ENCODE measurements around the gene CLIC3. TPM values are rescaled to one million over a fixed set of nuclear protein-coding genes. Genes with fewer than 3 reads are reported as not detected.

CLIC3 gene
- total RNA-seq, 2 donors from 2014 or later = 4.3 to 38.2 TPM

GRCh38 chr9:136971746-136972145, 24.6 kb downstream of the CLIC3 start:
- no peak overlapping the region for H3K4me3 Mint-ChIP-seq
- no peaks in the 10 kb centered on the region for H3K27me3 Mint-ChIP-seq
- no peak for DNase-seq (ENCODE audit: low spot score)
- no peak for ATAC-seq
- no peaks in the 10 kb centered on the region for H3K36me3 Mint-ChIP-seq
- no peaks in the 10 kb centered on the region for H3K9me3 Mint-ChIP-seq
- H3K27ac Mint-ChIP-seq = no peak overlapping the region
- H3K4me1 Mint-ChIP-seq (ENCODE audit: low read depth in 2 of 2) = peaks cover 6 to 13% of the 10 kb centered on the region in 2 donors

GRCh38 chr9:136970361-136970760, 26.0 kb downstream of the CLIC3 start:
- no peaks in the 10 kb centered on the region for H3K36me3 Mint-ChIP-seq
- no peaks in the 10 kb centered on the region for H3K9me3 Mint-ChIP-seq
- ATAC-seq (no peak), DNase-seq (ENCODE audit: low spot score) (no peak)
- H3K27ac Mint-ChIP-seq = no peak overlapping the region
- no peak overlapping the region for H3K4me3 Mint-ChIP-seq
- peaks cover 11 to 14% of the 10 kb centered on the region in 2 donors for H3K4me1 Mint-ChIP-seq (ENCODE audit: low read depth in 2 of 2)
- no peaks in the 10 kb centered on the region for H3K27me3 Mint-ChIP-seq

GRCh38 chr9:136969774-136970173, 26.6 kb downstream of the CLIC3 start:
- no peaks in the 10 kb centered on the region for H3K36me3 Mint-ChIP-seq
- ATAC-seq (no peak), DNase-seq (ENCODE audit: low spot score) (no peak)
- H3K27ac Mint-ChIP-seq = no peak overlapping the region
- H3K4me1 Mint-ChIP-seq (ENCODE audit: low read depth in 2 of 2) = peaks cover 7 to 11% of the 10 kb centered on the region in 2 donors
- no peak overlapping the region for H3K4me3 Mint-ChIP-seq
- H3K9me3 Mint-ChIP-seq = no peaks in the 10 kb centered on the region
- no peaks in the 10 kb centered on the region for H3K27me3 Mint-ChIP-seq

GRCh38 chr9:136969150-136969549, 27.2 kb downstream of the CLIC3 start:
- Mint-ChIP-seq H3K27ac (no peak overlapping the region), H3K27me3 (no peaks in the 10 kb centered on the region), H3K4me1 (ENCODE audit: low read depth in 2 of 2) (peaks cover 7 to 11% of the 10 kb centered on the region in 2 donors), H3K36me3 (no peaks in the 10 kb centered on the region), H3K9me3 (no peaks in the 10 kb centered on the region), H3K4me3 (no peak overlapping the region)
- no peak for ATAC-seq
- DNase-seq (ENCODE audit: low spot score) = no peak

- Mint-ChIP-seq H3K27ac (no peak overlapping the region), H3K4me1 (ENCODE audit: low read depth in 2 of 2) (peaks cover 7 to 11% of the 10 kb centered on the region in 2 donors), H3K9me3 (no peaks in the 10 kb centered on the region), H3K4me3 (no peak overlapping the region), H3K27me3 (no peaks in the 10 kb centered on the region), H3K36me3 (no peaks in the 10 kb centered on the region)
- DNase-seq (ENCODE audit: low spot score) = no peak
- no peak for ATAC-seq
These were observed 27.8 kb downstream of the CLIC3 start for GRCh38 chr9:136968333-136969127.

GRCh38 chr9:136965771-136966484, 30.4 kb downstream of the CLIC3 start:
- ATAC-seq = peak; percentile 39 to 52
- Mint-ChIP-seq H3K9me3 (no peaks in the 10 kb centered on the region), H3K27me3 (no peaks in the 10 kb centered on the region), H3K4me3 (peak overlapping the region; percentile 73), H3K4me1 (ENCODE audit: low read depth in 2 of 2) (peaks cover 19% of the 10 kb centered on the region in 2 donors), H3K27ac (peak overlapping the region; percentile 43 to 91), H3K36me3 (no peaks in the 10 kb centered on the region)
- no peak for DNase-seq (ENCODE audit: low spot score)

GRCh38 chr9:136964833-136965422, 31.4 kb downstream of the CLIC3 start:
- no peaks in the 10 kb centered on the region for H3K9me3 Mint-ChIP-seq
- H3K4me3 Mint-ChIP-seq = no peak overlapping the region
- no peaks in the 10 kb centered on the region for H3K36me3 Mint-ChIP-seq
- H3K27me3 Mint-ChIP-seq = no peaks in the 10 kb centered on the region
- H3K27ac Mint-ChIP-seq = no peak overlapping the region
- ATAC-seq (no peak), DNase-seq (ENCODE audit: low spot score) (no peak)
- peaks cover 22 to 27% of the 10 kb centered on the region in 2 donors for H3K4me1 Mint-ChIP-seq (ENCODE audit: low read depth in 2 of 2)

- DNase-seq (ENCODE audit: low spot score) = no peak
- Mint-ChIP-seq H3K4me3 (no peak overlapping the region), H3K27ac (no peak overlapping the region), H3K4me1 (ENCODE audit: low read depth in 2 of 2) (peaks cover 23 to 27% of the 10 kb centered on the region in 2 donors), H3K27me3 (no peaks in the 10 kb centered on the region), H3K36me3 (no peaks in the 10 kb centered on the region), H3K9me3 (no peaks in the 10 kb centered on the region)
- no peak for ATAC-seq
These were observed 32.1 kb downstream of the CLIC3 start for GRCh38 chr9:136964171-136964689.

- H3K36me3 Mint-ChIP-seq = no peaks in the 10 kb centered on the region
- no peak overlapping the region for H3K27ac Mint-ChIP-seq
- no peak for ATAC-seq
- no peak overlapping the region for H3K4me3 Mint-ChIP-seq
- H3K27me3 Mint-ChIP-seq = no peaks in the 10 kb centered on the region
- peaks cover 23 to 29% of the 10 kb centered on the region in 2 donors for H3K4me1 Mint-ChIP-seq (ENCODE audit: low read depth in 2 of 2)
- no peak for DNase-seq (ENCODE audit: low spot score)
- H3K9me3 Mint-ChIP-seq = no peaks in the 10 kb centered on the region
These were observed 32.6 kb downstream of the CLIC3 start for GRCh38 chr9:136963751-136964150.

- DNase-seq (ENCODE audit: low spot score) (no peak), ATAC-seq (no peak)
- no peaks in the 10 kb centered on the region for H3K9me3 Mint-ChIP-seq
- no peaks in the 10 kb centered on the region for H3K27me3 Mint-ChIP-seq
- no peak overlapping the region for H3K4me3 Mint-ChIP-seq
- no peak overlapping the region for H3K27ac Mint-ChIP-seq
- no peaks in the 10 kb centered on the region for H3K36me3 Mint-ChIP-seq
- peaks cover 23 to 30% of the 10 kb centered on the region in 2 donors for H3K4me1 Mint-ChIP-seq (ENCODE audit: low read depth in 2 of 2)
These were observed 33.0 kb downstream of the CLIC3 start for GRCh38 chr9:136963341-136963740.

GRCh38 chr9:136962701-136963248, 33.6 kb downstream of the CLIC3 start:
- no peak overlapping the region for H3K4me3 Mint-ChIP-seq

GRCh38 chr9:136962163-136962562, 34.2 kb downstream of the CLIC3 start:
- H3K4me3 Mint-ChIP-seq = no peak overlapping the region
- no peaks in the 10 kb centered on the region for H3K9me3 Mint-ChIP-seq
- no peak for DNase-seq (ENCODE audit: low spot score)
- no peak overlapping the region for H3K27ac Mint-ChIP-seq
- no peak for ATAC-seq
- H3K4me1 Mint-ChIP-seq (ENCODE audit: low read depth in 2 of 2) = peaks cover 23 to 39% of the 10 kb centered on the region in 2 donors
- H3K27me3 Mint-ChIP-seq = no peaks in the 10 kb centered on the region
- H3K36me3 Mint-ChIP-seq = no peaks in the 10 kb centered on the region

More at GRCh38 chr9:136962701-136963248, 33.6 kb downstream of the CLIC3 start:
- no peaks in the 10 kb centered on the region for H3K36me3 Mint-ChIP-seq
- ATAC-seq = no peak
- peaks cover 23 to 35% of the 10 kb centered on the region in 2 donors for H3K4me1 Mint-ChIP-seq (ENCODE audit: low read depth in 2 of 2)
- H3K9me3 Mint-ChIP-seq = no peaks in the 10 kb centered on the region
- H3K27ac Mint-ChIP-seq = no peak overlapping the region
- H3K27me3 Mint-ChIP-seq = no peaks in the 10 kb centered on the region
- no peak for DNase-seq (ENCODE audit: low spot score)

- no peak overlapping the region for H3K4me3 Mint-ChIP-seq
- H3K27ac Mint-ChIP-seq = no peak overlapping the region
- H3K36me3 Mint-ChIP-seq = no peaks in the 10 kb centered on the region
- ATAC-seq (no peak), DNase-seq (ENCODE audit: low spot score) (no peak)
- no peaks in the 10 kb centered on the region for H3K27me3 Mint-ChIP-seq
- peaks cover 27 to 43% of the 10 kb centered on the region in 2 donors for H3K4me1 Mint-ChIP-seq (ENCODE audit: low read depth in 2 of 2)
- H3K9me3 Mint-ChIP-seq = peaks cover 4% of the 10 kb centered on the region
These were observed 34.9 kb downstream of the CLIC3 start for GRCh38 chr9:136961279-136962065.

Data from natural killer cell treated with Interleukin-12 subunit alpha and Interleukin-12 subunit beta and Interleukin-15 and Interleukin-18, amount 100 ng/mL, for 72 hours (primary cell).